Testis (tissue), 2 donors: ENCODE results near the gene FIBIN.

Source experiments
- CTCF ChIP-seq, 3 experiments: fragments of 450-650 bp in 2 of 3; fragments of 200-600 bp in 1 of 3; sonication (generic) in 1 of 3; IDR thresholded peaks; one replicate each; pipeline ENCODE4 v1.5.1; 2016 to 2019; ENCODE audit warnings: antibody characterized with exemption in 3 of 3, mild to moderate bottlenecking in 2 of 3, moderate library complexity in 1 of 3
- POLR2A ChIP-seq: fragments of 450-650 bp; IDR thresholded peaks from one replicate; pipeline ENCODE4 v1.6.1; 2017; ENCODE audit warnings: antibody characterized with exemption, mild to moderate bottlenecking, moderate library complexity

- TF ChIP-seq POLR2A (no peak), CTCF (IDR thresholded peaks at IDR 0.05) (no peak)
Measured at GRCh38 chr11:26987731-26988130, 6.2 kb upstream of the FIBIN start.
